ENCODE results near the gene PEX5. TPM values are rescaled to one million over a fixed set of nuclear protein-coding genes. Genes with fewer than 3 reads are reported as not detected.
A peak's percentile ranks its signal among the peaks of the same experiment; 100 is the strongest.

PEX5 gene
- total and polyA plus RNA-seq, 2 donors = 27.7 to 42.1 TPM

GRCh38 chr12:7154042-7154441 lies 35.4 kb upstream of the PEX5 start:
- WGBS = 86% methylated on average over 6 of the region's 6 CpGs
- H3K27ac ChIP-seq (ENCODE audit: low read depth) = no peak overlapping the region
- no peaks in the 10 kb centered on the region for H3K36me3 ChIP-seq (ENCODE audit: insufficient read depth)

GRCh38 chr12:7154901-7155470 lies 34.5 kb upstream of the PEX5 start:
- Histone ChIP-seq H3K36me3 (ENCODE audit: insufficient read depth) (no peaks in the 10 kb centered on the region), H3K4me1 (ENCODE audit: insufficient read depth) (no peaks in the 10 kb centered on the region), H3K4me3 (ENCODE audit: low read depth, low read length) (no peak overlapping the region), H3K27ac (ENCODE audit: low read depth) (no peak overlapping the region)
- no peak for DNase-seq (ENCODE audit: extremely low spot score)
- WGBS = 75% methylated on average over 12 of the region's 12 CpGs

More at GRCh38 chr12:7154042-7154441, 35.4 kb upstream of the PEX5 start:
- DNase-seq (ENCODE audit: extremely low spot score) = no peak
- Histone ChIP-seq H3K4me3 (ENCODE audit: low read depth, low read length) (no peak overlapping the region), H3K4me1 (ENCODE audit: insufficient read depth) (no peaks in the 10 kb centered on the region)

GRCh38 chr12:7155471-7156034 lies 33.9 kb upstream of the PEX5 start:
- no peak overlapping the region for H3K27ac ChIP-seq (ENCODE audit: low read depth)
- no peak overlapping the region for H3K4me3 ChIP-seq (ENCODE audit: low read depth, low read length)
- WGBS = 81% methylated on average over 8 of the region's 8 CpGs
- no peaks in the 10 kb centered on the region for H3K4me1 ChIP-seq (ENCODE audit: insufficient read depth)
- H3K36me3 ChIP-seq (ENCODE audit: insufficient read depth) = no peaks in the 10 kb centered on the region
- peak; percentile 43 for DNase-seq (ENCODE audit: extremely low spot score)

- no peak for DNase-seq (ENCODE audit: extremely low spot score)
- Histone ChIP-seq H3K36me3 (ENCODE audit: insufficient read depth) (no peaks in the 10 kb centered on the region), H3K4me3 (ENCODE audit: low read depth, low read length) (no peak overlapping the region), H3K4me1 (ENCODE audit: insufficient read depth) (no peaks in the 10 kb centered on the region), H3K27ac (ENCODE audit: low read depth) (no peak overlapping the region)
- 77% methylated on average over 24 of the region's 24 CpGs for WGBS
Measured at GRCh38 chr12:7156259-7157197, 33.0 kb upstream of the PEX5 start.

- DNase-seq (ENCODE audit: extremely low spot score) = no peak
- Histone ChIP-seq H3K27ac (ENCODE audit: low read depth) (no peak overlapping the region), H3K4me1 (ENCODE audit: insufficient read depth) (no peaks in the 10 kb centered on the region), H3K4me3 (ENCODE audit: low read depth, low read length) (no peak overlapping the region), H3K36me3 (ENCODE audit: insufficient read depth) (no peaks in the 10 kb centered on the region)
- WGBS = 92% methylated on average over 17 of the region's 17 CpGs
Measured at GRCh38 chr12:7157391-7157790, 32.1 kb upstream of the PEX5 start.

- H3K36me3 ChIP-seq (ENCODE audit: insufficient read depth) = no peaks in the 10 kb centered on the region
- WGBS = 72% methylated on average over 10 of the region's 10 CpGs
- no peak overlapping the region for H3K27ac ChIP-seq (ENCODE audit: low read depth)
- no peak overlapping the region for H3K4me3 ChIP-seq (ENCODE audit: low read depth, low read length)
- DNase-seq (ENCODE audit: extremely low spot score) = no peak
- H3K4me1 ChIP-seq (ENCODE audit: insufficient read depth) = no peaks in the 10 kb centered on the region
Measured at GRCh38 chr12:7158781-7159609, 30.5 kb upstream of the PEX5 start.

GRCh38 chr12:7160183-7160582 lies 29.3 kb upstream of the PEX5 start:
- no peak overlapping the region for H3K4me3 ChIP-seq (ENCODE audit: low read depth, low read length)
- no peak for DNase-seq (ENCODE audit: extremely low spot score)
- no peaks in the 10 kb centered on the region for H3K4me1 ChIP-seq (ENCODE audit: insufficient read depth)
- H3K36me3 ChIP-seq (ENCODE audit: insufficient read depth) = no peaks in the 10 kb centered on the region
- 74% methylated on average over 7 of the region's 7 CpGs for WGBS
- no peak overlapping the region for H3K27ac ChIP-seq (ENCODE audit: low read depth)

GRCh38 chr12:7161327-7161726 lies 28.2 kb upstream of the PEX5 start:
- Histone ChIP-seq H3K36me3 (ENCODE audit: insufficient read depth) (no peaks in the 10 kb centered on the region), H3K4me1 (ENCODE audit: insufficient read depth) (no peaks in the 10 kb centered on the region), H3K4me3 (ENCODE audit: low read depth, low read length) (no peak overlapping the region), H3K27ac (ENCODE audit: low read depth) (no peak overlapping the region)
- WGBS = 86% methylated on average over 4 of the region's 4 CpGs
- no peak for DNase-seq (ENCODE audit: extremely low spot score)

GRCh38 chr12:7161811-7162210 lies 27.7 kb upstream of the PEX5 start:
- H3K27ac ChIP-seq (ENCODE audit: low read depth) = no peak overlapping the region
- no peaks in the 10 kb centered on the region for H3K36me3 ChIP-seq (ENCODE audit: insufficient read depth)
- no peak for DNase-seq (ENCODE audit: extremely low spot score)
- no peaks in the 10 kb centered on the region for H3K4me1 ChIP-seq (ENCODE audit: insufficient read depth)
- 81% methylated on average over 5 of the region's 5 CpGs for WGBS
- no peak overlapping the region for H3K4me3 ChIP-seq (ENCODE audit: low read depth, low read length)

- Histone ChIP-seq H3K27ac (ENCODE audit: low read depth) (no peak overlapping the region), H3K4me3 (ENCODE audit: low read depth, low read length) (no peak overlapping the region), H3K4me1 (ENCODE audit: insufficient read depth) (no peaks in the 10 kb centered on the region), H3K36me3 (ENCODE audit: insufficient read depth) (no peaks in the 10 kb centered on the region)
- WGBS = 6% methylated on average over 19 of the region's 19 CpGs
- no peak for DNase-seq (ENCODE audit: extremely low spot score)
Measured at GRCh38 chr12:7162691-7163114, 26.8 kb upstream of the PEX5 start.

- H3K4me1 ChIP-seq (ENCODE audit: insufficient read depth) = no peaks in the 10 kb centered on the region
- DNase-seq (ENCODE audit: extremely low spot score) = no peak
- H3K27ac ChIP-seq (ENCODE audit: low read depth) = no peak overlapping the region
- no peaks in the 10 kb centered on the region for H3K36me3 ChIP-seq (ENCODE audit: insufficient read depth)
- no peak overlapping the region for H3K4me3 ChIP-seq (ENCODE audit: low read depth, low read length)
Measured at GRCh38 chr12:7169951-7170350, 19.5 kb upstream of the PEX5 start.

- no peaks in the 10 kb centered on the region for H3K4me1 ChIP-seq (ENCODE audit: insufficient read depth)
- 60% methylated on average over 1 of the region's 1 CpG for WGBS
- H3K36me3 ChIP-seq (ENCODE audit: insufficient read depth) = no peaks in the 10 kb centered on the region
- H3K27ac ChIP-seq (ENCODE audit: low read depth) = no peak overlapping the region
- no peak for DNase-seq (ENCODE audit: extremely low spot score)
- no peak overlapping the region for H3K4me3 ChIP-seq (ENCODE audit: low read depth, low read length)
Measured at GRCh38 chr12:7171854-7172253, 17.6 kb upstream of the PEX5 start.

- no peaks in the 10 kb centered on the region for H3K4me1 ChIP-seq (ENCODE audit: insufficient read depth)
- DNase-seq (ENCODE audit: extremely low spot score) = no peak
- no peak overlapping the region for H3K27ac ChIP-seq (ENCODE audit: low read depth)
- H3K4me3 ChIP-seq (ENCODE audit: low read depth, low read length) = no peak overlapping the region
- H3K36me3 ChIP-seq (ENCODE audit: insufficient read depth) = no peaks in the 10 kb centered on the region
Measured at GRCh38 chr12:7175493-7175892, 14.0 kb upstream of the PEX5 start.

Measured in urinary bladder (tissue), 4 donors.